GM12801 (cell line): ENCODE measurements around the gene IL1RL2.

ENCODE experiments used
- TF ChIP-seq, protein P1 (sequence below): IDR thresholded peaks from one replicate; pipeline ENCODE4 v1.5.1; 2011; ENCODE audit warnings: control low read depth; ENCODE audit not compliant: insufficient read length; ENCODE audit errors: extremely low read depth

The IL1RL2 gene

GRCh38 chr2:102278720-102279390 is 92.0 kb downstream of the IL1RL2 start:
- TF ChIP-seq, protein P1, sequence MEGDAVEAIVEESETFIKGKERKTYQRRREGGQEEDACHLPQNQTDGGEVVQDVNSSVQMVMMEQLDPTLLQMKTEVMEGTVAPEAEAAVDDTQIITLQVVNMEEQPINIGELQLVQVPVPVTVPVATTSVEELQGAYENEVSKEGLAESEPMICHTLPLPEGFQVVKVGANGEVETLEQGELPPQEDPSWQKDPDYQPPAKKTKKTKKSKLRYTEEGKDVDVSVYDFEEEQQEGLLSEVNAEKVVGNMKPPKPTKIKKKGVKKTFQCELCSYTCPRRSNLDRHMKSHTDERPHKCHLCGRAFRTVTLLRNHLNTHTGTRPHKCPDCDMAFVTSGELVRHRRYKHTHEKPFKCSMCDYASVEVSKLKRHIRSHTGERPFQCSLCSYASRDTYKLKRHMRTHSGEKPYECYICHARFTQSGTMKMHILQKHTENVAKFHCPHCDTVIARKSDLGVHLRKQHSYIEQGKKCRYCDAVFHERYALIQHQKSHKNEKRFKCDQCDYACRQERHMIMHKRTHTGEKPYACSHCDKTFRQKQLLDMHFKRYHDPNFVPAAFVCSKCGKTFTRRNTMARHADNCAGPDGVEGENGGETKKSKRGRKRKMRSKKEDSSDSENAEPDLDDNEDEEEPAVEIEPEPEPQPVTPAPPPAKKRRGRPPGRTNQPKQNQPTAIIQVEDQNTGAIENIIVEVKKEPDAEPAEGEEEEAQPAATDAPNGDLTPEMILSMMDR, result no peak

- TF ChIP-seq, protein P1, result no peak
Observed at GRCh38 chr2:102279391-102279735, 92.5 kb downstream of the IL1RL2 start.

DNA sequence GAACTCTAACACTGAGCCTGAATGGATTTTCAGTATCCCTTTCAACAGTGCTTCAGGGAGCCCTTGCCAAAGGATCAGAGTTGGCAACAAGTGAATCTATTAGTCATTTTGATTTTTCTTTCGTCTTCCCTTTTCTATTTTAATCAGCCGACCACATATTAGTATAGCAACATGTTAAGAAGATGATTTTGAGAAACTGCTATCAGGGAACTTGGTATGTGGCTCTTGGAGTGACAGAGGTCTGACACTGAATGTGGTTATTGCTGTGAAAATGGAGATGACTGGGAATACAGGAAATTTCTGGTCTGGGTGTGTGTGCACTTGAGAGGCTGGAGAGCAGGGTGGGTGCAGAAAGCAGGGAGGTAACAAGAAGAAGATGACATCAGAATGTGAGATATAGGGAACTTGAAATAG is 95.9 kb downstream of the IL1RL2 start:
- TF ChIP-seq, protein P1, result no peak

DNA sequence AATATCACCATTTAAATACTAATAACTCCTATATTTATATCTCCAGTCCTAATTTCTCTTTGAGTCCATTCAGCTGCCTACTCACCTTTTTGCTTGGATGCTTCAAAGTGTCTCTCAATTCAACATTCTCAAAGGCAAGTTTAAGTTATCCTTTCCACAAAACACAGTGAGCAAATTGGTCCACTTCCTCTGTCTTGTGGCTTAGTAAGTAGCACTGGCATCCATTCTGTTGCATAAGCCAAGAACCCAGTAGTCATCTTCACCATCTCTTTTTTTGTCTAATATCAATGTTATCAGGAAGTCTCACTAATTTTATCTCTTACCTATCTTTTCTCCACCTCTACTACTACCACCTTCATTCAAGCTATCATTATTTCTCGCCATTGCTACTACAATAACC is 97.2 kb downstream of the IL1RL2 start:
- TF ChIP-seq, protein P1, result no peak

- TF ChIP-seq, protein P1, result no peak
Observed at GRCh38 chr2:102284611-102285010, 97.8 kb downstream of the IL1RL2 start.

GRCh38 chr2:102285368-102285767 is 98.5 kb downstream of the IL1RL2 start:
- TF ChIP-seq, protein P1, result no peak

DNA sequence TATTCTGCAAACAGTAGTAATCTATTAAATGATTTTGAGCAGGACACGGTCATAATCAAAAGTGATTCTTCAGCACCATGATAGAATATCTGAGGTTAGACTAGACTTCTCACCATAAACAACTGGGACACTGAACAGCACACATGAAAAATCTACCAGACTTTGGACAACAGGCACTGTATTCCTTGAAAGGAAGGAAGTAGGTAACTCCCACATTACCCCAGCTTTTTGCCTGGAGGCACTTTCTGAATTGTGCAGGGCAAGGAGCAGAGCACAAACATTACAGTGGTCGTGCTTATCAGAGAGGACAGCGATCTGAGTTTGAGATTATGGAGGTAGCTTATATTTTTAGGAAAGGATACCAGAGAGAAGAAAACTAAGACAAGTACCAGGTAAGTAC is 99.2 kb downstream of the IL1RL2 start:
- TF ChIP-seq, protein P1, result no peak

DNA sequence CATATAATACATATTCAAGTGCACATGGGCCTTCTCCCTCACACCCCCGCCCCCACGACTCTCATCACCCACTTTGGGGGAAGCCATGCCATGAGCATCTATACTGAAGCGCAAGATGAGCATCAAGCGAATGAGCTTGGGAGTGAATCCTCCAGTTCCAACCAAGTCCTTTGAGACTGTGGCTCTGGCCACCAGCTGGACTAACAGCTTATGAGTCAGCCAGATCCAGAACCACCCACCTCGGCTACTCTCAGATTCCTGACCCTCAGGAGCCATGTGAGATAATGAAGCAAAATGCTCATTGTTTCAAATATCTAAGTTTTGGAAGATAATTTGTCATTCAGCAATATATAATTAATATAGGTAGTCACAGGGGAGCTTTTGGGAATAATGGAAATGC is 102.3 kb downstream of the IL1RL2 start:
- TF ChIP-seq, protein P1, result no peak
